Stimulated activated effector memory CD8-positive, alpha-beta T cell treated with anti-CD3 and anti-CD28 coated beads, Interleukin-12 subunit alpha, Interleukin-12 subunit beta, amount 100 ng/mL, for 72 hours (primary cell): ENCODE results near the gene ITPA.

Experiments
- ATAC-seq: fragments of 150-1000 bp; cut with Tn5 transposase; 2 replicates; pipeline ENCODE4 v1.10.0; 2021
- DNase-seq, 2 donors: peaks; one replicate each; pipeline ENCODE4 v3.0.0; 2021 to 2022; ENCODE audit warnings: low spot score in 2 of 2
- H3K27ac Mint-ChIP-seq: one replicate; pipeline ENCODE4 v1.8.0; 2022; ENCODE audit warnings: mild to moderate bottlenecking, mixed read lengths
- H3K36me3 Mint-ChIP-seq: one replicate; pipeline ENCODE4 v1.8.0; 2022; ENCODE audit warnings: mild to moderate bottlenecking, mixed read lengths
- H3K4me1 Mint-ChIP-seq: one replicate; pipeline ENCODE4 v1.8.0; 2022; ENCODE audit warnings: mixed read lengths
- H3K4me3 Mint-ChIP-seq: one replicate; pipeline ENCODE4 v1.8.0; 2022; ENCODE audit warnings: mild to moderate bottlenecking, mixed read lengths
- H3K9me3 Mint-ChIP-seq: one replicate; pipeline ENCODE4 v1.8.0; 2022; ENCODE audit warnings: mixed read lengths

The ITPA gene

GRCh38 chr20:3209257-3209945 lies at the start of gene ITPA:
Gene ITPA (plus strand): TSS chr20:3209498. CDS start chr20:3209552, 54 bp downstream.
- ATAC-seq = peak; percentile 70
- peak within 1 kb of the TSS; percentile 99 for H3K27ac Mint-ChIP-seq
- peak; percentile 50 to 81 for DNase-seq
- H3K9me3 Mint-ChIP-seq = no peaks in the 10 kb centered on the region
- peaks cover 35% of the 10 kb centered on the region for H3K4me1 Mint-ChIP-seq
- peaks cover 27% of the 10 kb centered on the region for H3K36me3 Mint-ChIP-seq
- peak within 1 kb of the TSS; percentile 97 for H3K4me3 Mint-ChIP-seq

- DNase-seq (no peak), ATAC-seq (no peak)
- peaks cover 38% of the 10 kb centered on the region for H3K36me3 Mint-ChIP-seq
- peak overlapping the region; percentile 96 for H3K27ac Mint-ChIP-seq
- H3K4me3 Mint-ChIP-seq = peak overlapping the region; percentile 89
- peaks cover 35% of the 10 kb centered on the region for H3K4me1 Mint-ChIP-seq
- no peaks in the 10 kb centered on the region for H3K9me3 Mint-ChIP-seq
Measured at GRCh38 chr20:3160418-3160817, 48.9 kb upstream of the ITPA start.

DNA sequence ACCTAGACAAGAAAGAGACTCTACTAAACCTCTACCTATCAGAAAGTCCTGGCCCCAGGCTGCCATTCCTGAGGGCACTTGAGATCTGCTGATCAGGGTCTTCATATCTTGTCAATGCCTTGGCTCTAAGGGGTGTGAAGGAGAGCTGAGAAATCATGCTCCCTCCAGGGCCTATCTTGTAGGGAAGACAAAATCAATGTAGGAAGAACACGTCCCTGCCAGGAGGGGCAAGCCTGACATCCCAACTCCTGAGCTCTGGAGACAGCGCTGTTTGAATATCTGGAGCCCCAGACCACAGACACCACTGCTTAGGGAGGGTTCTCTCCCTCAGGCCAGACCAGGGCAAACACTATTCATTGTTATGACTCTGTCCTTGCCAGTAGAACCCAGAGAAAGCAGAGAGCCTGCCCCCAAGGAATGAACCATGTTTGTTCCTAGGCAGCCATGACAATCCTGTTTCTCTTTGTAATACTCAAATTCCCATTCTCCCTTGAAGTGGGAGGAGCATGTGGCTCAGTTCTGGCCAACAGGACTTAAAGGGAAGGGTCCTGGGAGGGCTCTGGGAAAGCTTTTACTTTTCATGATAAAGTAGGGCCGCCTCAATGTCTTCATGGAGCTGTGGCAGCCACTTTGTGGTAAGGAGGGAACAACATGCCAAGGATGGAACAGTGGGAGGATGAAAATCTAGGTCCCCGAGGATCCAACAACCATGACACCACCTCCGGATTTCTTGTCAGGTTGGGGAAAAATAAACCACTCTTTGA lies 47.8 kb upstream of the ITPA start:
- Mint-ChIP-seq H3K4me3 (no peak overlapping the region), H3K36me3 (peaks cover 27% of the 10 kb centered on the region), H3K4me1 (peaks cover 25% of the 10 kb centered on the region), H3K9me3 (no peaks in the 10 kb centered on the region), H3K27ac (no peak overlapping the region)
- ATAC-seq = no peak
- DNase-seq = no peak

DNA sequence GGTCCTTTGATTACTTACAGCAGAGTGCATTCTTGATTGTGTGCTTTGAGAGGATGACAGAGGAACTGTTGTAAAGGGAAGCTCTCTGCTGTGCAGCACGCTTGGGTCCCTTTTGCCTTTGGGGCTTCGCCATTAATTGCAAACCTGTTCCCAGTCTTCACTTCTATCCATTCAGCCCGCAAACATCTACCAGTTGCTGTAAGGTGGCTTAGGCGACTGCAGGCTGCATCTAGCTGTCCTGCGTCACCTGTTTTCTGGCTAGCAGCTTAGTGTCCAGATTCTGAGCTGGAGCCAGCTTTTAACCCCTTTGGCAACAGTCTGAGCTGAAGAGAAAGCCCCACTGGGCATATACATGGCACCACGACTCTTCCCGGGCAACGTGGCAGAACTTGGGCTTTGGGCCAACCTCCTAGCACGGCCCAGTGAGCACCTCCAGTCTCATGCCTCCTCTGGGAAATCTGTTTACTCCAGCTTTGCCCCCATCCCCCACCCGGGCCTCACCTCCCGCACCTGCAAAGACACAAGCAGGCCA lies 47.2 kb upstream of the ITPA start:
- Mint-ChIP-seq H3K36me3 (peaks cover 25% of the 10 kb centered on the region), H3K4me3 (no peak overlapping the region), H3K9me3 (no peaks in the 10 kb centered on the region), H3K4me1 (peaks cover 19% of the 10 kb centered on the region), H3K27ac (no peak overlapping the region)
- no peak for ATAC-seq
- no peak for DNase-seq

GRCh38 chr20:3163099-3164042 lies 45.9 kb upstream of the ITPA start:
- DNase-seq = no peak
- Mint-ChIP-seq H3K27ac (peak overlapping the region; percentile 42), H3K4me1 (peaks cover 7% of the 10 kb centered on the region), H3K4me3 (no peak overlapping the region), H3K36me3 (peaks cover 15% of the 10 kb centered on the region), H3K9me3 (no peaks in the 10 kb centered on the region)
- ATAC-seq = no peak

GRCh38 chr20:3164043-3164762 lies 45.1 kb upstream of the ITPA start:
- peaks cover 5% of the 10 kb centered on the region for H3K4me1 Mint-ChIP-seq
- no peak for DNase-seq
- H3K9me3 Mint-ChIP-seq = no peaks in the 10 kb centered on the region
- no peak overlapping the region for H3K27ac Mint-ChIP-seq
- ATAC-seq = no peak
- no peak overlapping the region for H3K4me3 Mint-ChIP-seq
- H3K36me3 Mint-ChIP-seq = peaks cover 8% of the 10 kb centered on the region

GRCh38 chr20:3164763-3165410 lies 44.4 kb upstream of the ITPA start:
- no peak overlapping the region for H3K4me3 Mint-ChIP-seq
- H3K9me3 Mint-ChIP-seq = no peaks in the 10 kb centered on the region
- ATAC-seq (no peak), DNase-seq (no peak)
- H3K4me1 Mint-ChIP-seq = peaks cover 5% of the 10 kb centered on the region
- no peak overlapping the region for H3K27ac Mint-ChIP-seq
- peaks cover 2% of the 10 kb centered on the region for H3K36me3 Mint-ChIP-seq

DNA sequence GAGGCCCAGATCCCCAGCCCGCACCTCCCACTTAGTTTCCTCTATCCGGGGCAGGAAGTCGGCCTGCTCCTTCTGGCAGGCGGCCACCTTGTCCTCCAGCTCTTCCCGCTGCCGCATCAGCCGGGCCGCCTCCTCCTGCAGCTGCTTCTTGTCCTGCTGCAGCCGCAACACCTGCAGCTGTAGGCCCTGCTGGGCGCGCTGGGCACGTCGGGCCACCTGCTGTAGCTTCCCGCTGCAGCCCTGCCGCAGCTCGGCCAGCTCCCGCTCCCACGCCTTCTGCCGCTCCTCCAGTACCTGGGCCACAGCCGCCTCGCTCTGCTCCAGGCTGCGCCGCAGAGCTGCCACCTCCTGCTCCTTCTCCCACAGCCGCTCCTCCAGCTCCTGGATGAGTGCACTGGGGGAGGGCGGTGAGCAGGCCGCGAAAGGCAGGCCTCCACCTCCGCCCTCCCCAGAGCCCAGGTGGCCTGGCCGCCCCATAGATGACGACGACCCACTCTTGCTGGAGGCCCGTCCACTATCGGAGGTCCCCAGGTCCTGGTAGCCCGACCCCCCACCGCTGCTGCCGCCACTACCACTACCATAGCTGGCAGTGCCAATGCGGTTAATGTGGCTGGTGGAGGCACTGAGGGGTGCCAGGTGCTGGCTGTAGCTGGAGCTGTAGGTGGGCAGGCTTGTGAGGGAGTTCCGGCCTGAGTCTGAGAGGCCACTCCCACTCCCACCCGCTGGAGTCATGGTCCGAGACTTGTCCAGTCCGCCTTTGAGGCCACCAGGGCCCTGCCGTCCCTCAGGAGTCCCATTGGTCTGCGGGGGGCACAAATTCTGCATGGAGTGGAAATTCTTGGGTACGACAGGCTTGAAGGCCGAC lies 43.6 kb upstream of the ITPA start:
- Mint-ChIP-seq H3K4me1 (peaks cover 5% of the 10 kb centered on the region), H3K4me3 (no peak overlapping the region), H3K36me3 (no peaks in the 10 kb centered on the region), H3K27ac (no peak overlapping the region), H3K9me3 (no peaks in the 10 kb centered on the region)
- no peak for ATAC-seq
- no peak for DNase-seq

GRCh38 chr20:3166338-3166912 lies 42.9 kb upstream of the ITPA start:
- H3K4me1 Mint-ChIP-seq = peaks cover 5% of the 10 kb centered on the region
- no peak for DNase-seq
- H3K27ac Mint-ChIP-seq = no peak overlapping the region
- no peak for ATAC-seq
- no peaks in the 10 kb centered on the region for H3K36me3 Mint-ChIP-seq
- no peak overlapping the region for H3K4me3 Mint-ChIP-seq
- H3K9me3 Mint-ChIP-seq = no peaks in the 10 kb centered on the region

DNA sequence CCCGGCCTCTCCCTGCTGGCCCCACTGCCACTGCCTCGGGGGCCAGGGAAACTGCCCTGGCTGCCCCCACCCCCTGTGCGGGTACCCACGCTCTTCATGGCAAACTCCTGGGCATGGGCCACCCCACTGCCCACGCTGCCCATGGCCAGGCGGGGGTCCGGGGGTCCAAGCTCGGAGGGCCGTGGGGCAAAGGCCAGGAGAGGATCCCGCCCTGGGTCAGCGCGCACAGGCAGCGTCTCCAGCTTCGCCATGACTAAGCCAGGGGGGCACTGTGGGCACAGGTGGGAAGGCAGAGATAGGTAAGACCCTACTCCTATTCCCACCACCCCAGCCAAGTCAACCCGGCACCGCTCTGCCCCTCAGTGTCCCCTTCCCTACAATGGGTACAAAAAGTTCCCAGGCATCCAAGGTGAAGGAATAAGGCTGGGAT lies 42.4 kb upstream of the ITPA start:
- DNase-seq (no peak), ATAC-seq (no peak)
- Mint-ChIP-seq H3K27ac (no peak overlapping the region), H3K4me1 (peaks cover 5% of the 10 kb centered on the region), H3K36me3 (no peaks in the 10 kb centered on the region), H3K9me3 (no peaks in the 10 kb centered on the region), H3K4me3 (no peak overlapping the region)

DNA sequence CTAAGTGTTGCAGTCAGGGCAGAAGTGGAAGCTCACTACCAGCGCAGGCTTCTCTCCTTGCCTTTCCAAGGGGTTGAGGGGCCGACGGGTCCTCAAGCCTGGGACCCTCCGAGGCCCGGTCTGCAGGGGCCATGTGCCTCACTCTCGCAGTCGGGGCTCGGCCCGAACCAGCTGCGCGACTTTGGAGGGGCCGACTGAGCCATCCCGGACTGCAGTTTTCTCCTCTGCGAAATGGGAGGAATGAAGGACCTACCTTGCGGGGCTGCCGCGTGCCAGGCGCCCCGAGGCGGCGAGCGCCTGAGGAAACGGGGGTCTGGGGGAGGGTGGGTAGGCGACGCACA lies 41.6 kb upstream of the ITPA start:
- Mint-ChIP-seq H3K27ac (no peak overlapping the region), H3K4me1 (peaks cover 12% of the 10 kb centered on the region), H3K36me3 (no peaks in the 10 kb centered on the region), H3K9me3 (no peaks in the 10 kb centered on the region), H3K4me3 (no peak overlapping the region)
- ATAC-seq (no peak), DNase-seq (no peak)

GRCh38 chr20:3168079-3168828 lies 41.0 kb upstream of the ITPA start:
- DNase-seq = no peak
- no peak for ATAC-seq
- no peak overlapping the region for H3K4me3 Mint-ChIP-seq
- no peaks in the 10 kb centered on the region for H3K36me3 Mint-ChIP-seq
- H3K27ac Mint-ChIP-seq = no peak overlapping the region
- H3K9me3 Mint-ChIP-seq = no peaks in the 10 kb centered on the region
- peaks cover 14% of the 10 kb centered on the region for H3K4me1 Mint-ChIP-seq
